KMS-11 (cell line): Measurements from ENCODE around the gene SMIM14.

Source experiments
- H2AFZ ChIP-seq: fragments of 200-600 bp; sonication (generic); 2 replicates; pipeline ENCODE4 v1.6.1; 2016; ENCODE audit warnings: antibody characterized with exemption, mixed run types, low read depth
- H3K27ac ChIP-seq: fragments of 200-600 bp; sonication (generic); 2 replicates; pipeline ENCODE4 v1.6.1; 2016; ENCODE audit warnings: mild to moderate bottlenecking, mixed run types
- H3K27me3 ChIP-seq: fragments of 200-600 bp; sonication (generic); 2 replicates; pipeline ENCODE4 v1.6.1; 2017; ENCODE audit warnings: mild to moderate bottlenecking, low read depth, mixed run types, moderate library complexity; ENCODE audit not compliant: insufficient read depth
- H3K36me3 ChIP-seq: fragments of 200-600 bp; sonication (generic); 2 replicates; pipeline ENCODE4 v1.6.1; 2017; ENCODE audit warnings: mild to moderate bottlenecking, mixed run types; ENCODE audit not compliant: insufficient read depth
- H3K4me1 ChIP-seq: fragments of 200-600 bp; sonication (generic); 2 replicates; pipeline ENCODE4 v1.6.1; 2016; ENCODE audit warnings: mild to moderate bottlenecking, low read depth, mixed run types; ENCODE audit not compliant: poor library complexity, severe bottlenecking
- H3K4me2 ChIP-seq: fragments of 200-600 bp; sonication (generic); 2 replicates; pipeline ENCODE4 v1.7.0; 2016; ENCODE audit warnings: mild to moderate bottlenecking, mixed run types
- H3K4me3 ChIP-seq: fragments of 200-600 bp; sonication (generic); IDR thresholded peaks from 2 replicates; pipeline ENCODE4 v1.6.1; 2017; ENCODE audit warnings: low read depth, low read length, mixed read lengths; ENCODE audit not compliant: insufficient read depth
- H3K79me2 ChIP-seq: fragments of 200-600 bp; sonication (generic); 2 replicates; pipeline ENCODE4 v1.6.1; 2016; ENCODE audit warnings: low read depth, mixed run types; ENCODE audit not compliant: insufficient read depth
- H3K9ac ChIP-seq: fragments of 200-600 bp; sonication (generic); 2 replicates; pipeline ENCODE4 v1.6.1; 2016; ENCODE audit warnings: mild to moderate bottlenecking, mixed run types
- H4K20me1 ChIP-seq: fragments of 200-600 bp; sonication (generic); 2 replicates; pipeline ENCODE4 v1.6.1; 2016; ENCODE audit warnings: mild to moderate bottlenecking, mixed run types; ENCODE audit not compliant: insufficient read depth
- TF ChIP-seq, protein P1 (sequence below): fragments of 200-600 bp; sonication (generic); conservative IDR thresholded peaks from 2 replicates; pipeline ENCODE4 v1.6.1; 2017; ENCODE audit warnings: low read depth, mild to moderate bottlenecking, antibody characterized with exemption, low read length, moderate library complexity, mixed read lengths

The SMIM14 gene

DNA sequence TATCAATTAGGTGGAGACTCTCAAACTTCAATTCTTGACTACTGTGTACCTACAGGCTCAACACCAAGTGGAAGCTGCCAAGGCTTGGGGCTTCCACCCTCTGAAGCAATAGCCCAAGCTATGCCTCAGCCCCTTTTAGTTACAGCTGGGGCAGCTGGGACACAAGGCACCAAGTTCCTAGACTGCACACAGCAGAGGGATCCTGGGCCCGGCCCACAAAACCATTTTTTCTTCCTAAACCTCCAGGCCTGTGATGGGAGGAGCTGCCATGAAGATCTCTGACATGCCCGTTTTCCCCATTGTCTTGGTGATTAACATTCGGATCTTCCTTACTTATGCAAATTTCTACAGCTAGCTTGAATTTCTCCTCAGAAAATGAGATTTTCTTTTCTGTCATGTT, 108.0 kb downstream of the SMIM14 start:
- H3K36me3 ChIP-seq: no peaks in the 10 kb centered on the region
- H3K27me3 ChIP-seq: no peaks in the 10 kb centered on the region
- H3K4me3 ChIP-seq: no peak overlapping the region
- H4K20me1 ChIP-seq: no peaks in the 10 kb centered on the region
- TF ChIP-seq, protein P1, sequence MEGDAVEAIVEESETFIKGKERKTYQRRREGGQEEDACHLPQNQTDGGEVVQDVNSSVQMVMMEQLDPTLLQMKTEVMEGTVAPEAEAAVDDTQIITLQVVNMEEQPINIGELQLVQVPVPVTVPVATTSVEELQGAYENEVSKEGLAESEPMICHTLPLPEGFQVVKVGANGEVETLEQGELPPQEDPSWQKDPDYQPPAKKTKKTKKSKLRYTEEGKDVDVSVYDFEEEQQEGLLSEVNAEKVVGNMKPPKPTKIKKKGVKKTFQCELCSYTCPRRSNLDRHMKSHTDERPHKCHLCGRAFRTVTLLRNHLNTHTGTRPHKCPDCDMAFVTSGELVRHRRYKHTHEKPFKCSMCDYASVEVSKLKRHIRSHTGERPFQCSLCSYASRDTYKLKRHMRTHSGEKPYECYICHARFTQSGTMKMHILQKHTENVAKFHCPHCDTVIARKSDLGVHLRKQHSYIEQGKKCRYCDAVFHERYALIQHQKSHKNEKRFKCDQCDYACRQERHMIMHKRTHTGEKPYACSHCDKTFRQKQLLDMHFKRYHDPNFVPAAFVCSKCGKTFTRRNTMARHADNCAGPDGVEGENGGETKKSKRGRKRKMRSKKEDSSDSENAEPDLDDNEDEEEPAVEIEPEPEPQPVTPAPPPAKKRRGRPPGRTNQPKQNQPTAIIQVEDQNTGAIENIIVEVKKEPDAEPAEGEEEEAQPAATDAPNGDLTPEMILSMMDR: no peak
- H3K4me1 ChIP-seq: peaks cover 4% of the 10 kb centered on the region
- no peak overlapping the region for H3K9ac ChIP-seq
- H2AFZ ChIP-seq: no peak overlapping the region
- no peak overlapping the region for H3K4me2 ChIP-seq
- H3K79me2 ChIP-seq: 0 out of 2 replicates have a peak, but pooled peaks cover 5% of the 10 kb centered on the region
- no peak overlapping the region for H3K27ac ChIP-seq

DNA sequence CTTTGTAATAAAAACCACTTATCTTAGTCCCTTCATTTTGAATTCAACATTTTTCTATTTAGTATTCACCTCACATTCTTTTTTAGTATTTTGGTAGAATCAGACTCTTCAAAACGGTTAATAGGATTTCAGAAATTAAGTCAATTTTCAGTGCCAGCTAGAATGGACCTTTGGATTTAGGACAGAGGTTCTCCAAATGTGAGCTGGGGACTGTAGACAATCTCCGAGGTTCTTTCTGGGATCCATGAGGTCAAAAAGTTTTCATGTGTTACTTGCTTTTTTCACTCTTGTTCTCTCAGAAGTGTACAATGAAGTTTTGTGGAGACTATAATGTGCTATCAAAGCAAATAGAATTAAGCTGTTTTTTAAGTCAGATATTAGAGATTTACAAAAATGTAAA, 109.1 kb downstream of the SMIM14 start:
- Histone ChIP-seq H3K4me3 (no peak overlapping the region), H3K4me1 (peaks cover 4% of the 10 kb centered on the region), H4K20me1 (no peaks in the 10 kb centered on the region), H3K27me3 (no peaks in the 10 kb centered on the region), H3K79me2 (0 out of 2 replicates have a peak, but pooled peaks cover 5% of the 10 kb centered on the region), H3K9ac (no peak overlapping the region), H3K27ac (no peak overlapping the region), H3K36me3 (no peaks in the 10 kb centered on the region), H2AFZ (no peak overlapping the region), H3K4me2 (no peak overlapping the region)
- TF ChIP-seq, protein P1: no peak

DNA sequence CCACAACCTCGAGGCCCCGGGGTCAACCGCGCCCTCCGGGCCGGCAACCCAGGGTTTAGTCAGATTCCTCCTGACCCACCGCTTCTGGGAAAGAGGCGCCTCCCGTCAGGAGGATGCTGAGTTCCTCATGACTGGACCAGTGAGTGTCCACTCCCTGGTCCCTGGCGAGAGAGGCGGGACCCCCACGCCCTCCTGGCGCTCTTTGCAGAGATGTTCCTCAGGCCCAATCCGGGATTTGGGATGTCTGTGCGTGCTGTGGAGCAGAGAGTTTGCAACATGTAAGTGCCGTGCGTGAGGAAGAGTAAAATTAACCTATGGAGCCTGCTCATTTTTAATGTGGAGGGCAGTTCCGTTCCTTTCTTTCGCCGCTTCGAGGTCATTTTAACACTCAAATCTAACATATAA, 110.6 kb downstream of the SMIM14 start:
- Histone ChIP-seq H3K4me2 (peak overlapping the region; percentile 38; the same call in 1 of the 2 replicates), H3K79me2 (0 out of 2 replicates have a peak, but pooled peaks cover 5% of the 10 kb centered on the region), H4K20me1 (no peaks in the 10 kb centered on the region), H3K4me3 (peak overlapping the region; percentile 25), H3K27me3 (no peaks in the 10 kb centered on the region), H3K4me1 (peaks cover 4% of the 10 kb centered on the region), H3K36me3 (no peaks in the 10 kb centered on the region), H3K27ac (peak overlapping the region; percentile 18; the same call in 1 of the 2 replicates), H2AFZ (peak overlapping the region; percentile 83), H3K9ac (peak overlapping the region; percentile 74)
- TF ChIP-seq, protein P1: no peak

DNA sequence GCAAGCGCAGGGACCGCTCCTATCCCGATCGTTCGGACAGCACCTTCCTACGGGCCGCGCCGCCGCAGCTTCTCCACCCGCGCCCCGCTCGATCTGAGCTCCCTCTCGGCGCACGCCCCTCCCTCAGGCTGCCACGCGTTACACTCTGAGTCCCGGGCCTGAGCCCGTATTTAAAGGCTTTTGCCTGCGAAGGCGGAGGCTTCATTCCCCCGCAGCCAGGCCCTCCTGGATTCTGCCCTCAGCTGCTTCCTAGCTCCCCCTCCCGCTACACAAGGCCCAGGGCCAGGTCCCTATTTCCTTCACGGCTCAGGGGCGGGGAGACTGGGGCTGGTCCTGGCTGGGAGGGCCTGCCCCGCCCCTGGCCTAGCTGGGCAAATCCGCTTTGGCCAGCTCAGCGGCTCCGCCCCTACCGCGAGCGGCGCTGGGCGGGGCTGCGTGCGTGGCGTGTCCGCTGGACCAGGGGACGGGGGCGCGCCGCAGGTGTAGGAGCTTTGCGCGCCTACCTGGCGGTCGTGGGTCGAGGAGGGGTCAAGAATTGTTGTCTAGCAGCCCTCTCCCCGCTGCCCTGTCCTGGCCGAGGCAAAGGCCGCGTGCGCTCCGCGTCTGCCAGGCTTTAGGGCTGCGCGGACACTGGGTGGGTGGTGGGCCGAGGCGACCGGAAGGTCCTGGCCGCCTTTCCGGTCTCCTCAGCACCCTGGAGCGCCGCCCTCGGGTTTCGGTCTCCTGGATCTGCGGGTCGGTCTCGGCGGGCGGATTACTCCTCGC, 111.2 kb downstream of the SMIM14 start, which contains the start of gene UGDH:
TSS of gene UGDH (minus strand) at position 144 of the 765 bp plus-strand sequence. CDS start 5,927 bp downstream, outside the sequence.
- Histone ChIP-seq H3K27ac (peak within 1 kb of the TSS; percentile 18; the same call in 1 of the 2 replicates), H3K4me1 (peaks cover 4% of the 10 kb centered on the region), H3K4me2 (peak within 1 kb of the TSS; percentile 79), H3K36me3 (no peaks in the 10 kb centered on the region), H4K20me1 (no peaks in the 10 kb centered on the region), H3K79me2 (0 out of 2 replicates have a peak, but pooled peaks cover 5% of the 10 kb centered on the region), H3K4me3 (peak within 1 kb of the TSS; percentile 58), H3K27me3 (no peaks in the 10 kb centered on the region), H3K9ac (peak within 1 kb of the TSS; percentile 74), H2AFZ (peak within 1 kb of the TSS; percentile 83)
- TF ChIP-seq, protein P1: no peak
